Measurements from ENCODE around the gene HCFC2.

DNA sequence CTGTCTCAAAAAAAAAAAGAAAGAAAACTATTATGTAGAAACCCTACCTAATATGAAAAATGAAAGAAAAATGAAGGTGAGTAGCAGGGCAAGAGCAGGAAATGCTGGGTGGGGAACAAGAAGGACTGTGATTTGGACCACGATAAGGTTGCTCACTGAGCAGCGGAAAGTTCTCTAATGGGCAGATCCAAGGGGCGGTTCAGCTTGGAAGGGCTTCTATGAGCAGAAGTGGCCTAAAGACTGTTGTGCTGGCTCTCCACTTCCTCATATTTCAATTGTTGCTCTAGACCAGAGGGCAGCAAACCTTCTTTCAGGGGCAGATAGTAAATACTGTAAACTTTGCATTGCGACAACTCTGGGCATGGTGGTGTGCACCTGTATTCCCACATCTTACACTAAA is 90.0 kb downstream of the HCFC2 start:
- TF ChIP-seq HDAC2 (IDR thresholded peaks at IDR 0.05; ENCODE audit: borderline replicate concordance in 1 of 2, low read depth in 2 of 2, low read length in 2 of 2) (no peak), JUN (IDR thresholded peaks at IDR 0.05; ENCODE audit: low read depth, low read length) (no peak)

All from H1 (cell line).